ENCODE data around the gene MEX3B.
"Not testable (repeated sequence)": the region's sequence is repeated elsewhere in the genome, so short reads cannot be mapped to it uniquely, and the experiment has no call there.

Gene MEX3B

DNA sequence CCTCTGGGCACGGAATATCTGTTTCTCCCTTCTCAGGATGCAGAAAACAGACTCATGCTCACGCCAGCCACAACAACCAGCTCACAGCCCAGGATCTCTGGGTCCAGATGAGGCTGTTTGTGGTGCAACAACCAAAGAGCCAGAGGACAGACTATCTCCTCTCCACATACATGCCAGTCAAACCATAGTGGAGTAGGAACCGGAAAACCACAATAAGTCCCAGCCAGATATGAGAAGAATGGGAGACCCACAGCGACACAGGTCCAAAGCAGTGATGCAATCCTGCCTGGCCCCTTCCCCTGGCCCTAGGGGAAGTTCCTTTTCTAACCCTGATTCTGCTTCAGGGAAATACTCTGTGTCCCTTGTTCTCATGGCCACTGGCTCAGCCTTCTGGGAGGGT, 27.6 kb downstream of the MEX3B start:
- H3K4me3 ChIP-seq (ENCODE audit: low read depth, low read length): no peak overlapping the region
- no peak for DNase-seq (ENCODE audit: low read depth)

- H3K4me3 ChIP-seq (ENCODE audit: low read depth, low read length): no peak overlapping the region
These were observed 28.2 kb downstream of the MEX3B start for GRCh38 chr15:82017656-82018055.

GRCh38 chr15:82014989-82015388, 30.8 kb downstream of the MEX3B start:
- H3K4me3 ChIP-seq (ENCODE audit: low read depth, low read length): no peak overlapping the region
- no peak for DNase-seq (ENCODE audit: low read depth)

More at GRCh38 chr15:82017656-82018055, 28.2 kb downstream of the MEX3B start:
- no peak for DNase-seq (ENCODE audit: low read depth)

- no peak for DNase-seq (ENCODE audit: low read depth)
- H3K4me3 ChIP-seq (ENCODE audit: low read depth, low read length): no peak overlapping the region
These were observed 32.9 kb downstream of the MEX3B start for GRCh38 chr15:82012908-82013307.

- no peak overlapping the region for H3K4me3 ChIP-seq (ENCODE audit: low read depth, low read length)
- DNase-seq (ENCODE audit: low read depth): no peak
These were observed 40.6 kb downstream of the MEX3B start for GRCh38 chr15:82005239-82005638.

DNA sequence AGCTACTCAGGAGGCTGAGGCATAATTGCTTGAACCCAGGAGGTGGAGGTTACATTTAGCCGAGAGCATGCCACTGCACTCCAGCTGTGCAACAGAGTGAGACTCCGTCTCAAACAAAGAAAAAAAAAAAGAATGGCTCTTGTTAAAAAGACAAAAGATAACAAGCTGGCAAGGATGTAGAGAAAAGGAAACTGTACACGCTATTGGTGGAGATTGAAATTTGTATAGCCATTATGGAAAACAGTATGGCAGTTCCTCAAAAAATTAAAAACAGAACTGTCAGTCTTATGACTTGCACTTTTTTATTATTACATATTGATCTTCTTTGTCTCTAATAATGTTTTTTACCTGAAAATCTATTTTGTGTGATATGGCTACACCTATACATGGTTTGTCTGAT, 41.9 kb downstream of the MEX3B start:
- DNase-seq (ENCODE audit: low read depth): no peak
- no peak overlapping the region for H3K4me3 ChIP-seq (ENCODE audit: low read depth, low read length)

DNA sequence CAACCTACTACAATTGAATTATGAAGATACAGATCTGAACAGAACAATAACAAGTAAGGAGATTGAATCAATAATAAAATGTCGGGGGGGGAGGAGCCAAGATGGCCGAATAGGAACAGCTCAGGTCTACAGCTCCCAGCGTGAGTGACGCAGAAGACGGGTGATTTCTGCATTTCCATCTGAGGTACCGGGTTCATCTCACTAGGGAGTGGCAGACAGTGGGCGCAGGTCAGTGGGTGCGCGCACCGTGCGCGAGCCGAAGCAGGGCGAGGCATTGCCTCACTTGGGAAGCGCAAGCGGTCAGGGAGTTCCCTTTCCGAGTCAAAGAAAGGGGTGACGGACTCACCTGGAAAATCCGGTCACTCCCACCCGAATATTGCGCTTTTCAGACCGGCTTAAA, 50.7 kb downstream of the MEX3B start:
- DNase-seq (ENCODE audit: low read depth); H3K4me3 ChIP-seq (ENCODE audit: low read depth, low read length): not testable (repeated sequence)

- no peak for DNase-seq (ENCODE audit: low read depth)
- no peak overlapping the region for H3K4me3 ChIP-seq (ENCODE audit: low read depth, low read length)
These were observed 53.3 kb downstream of the MEX3B start for GRCh38 chr15:81992523-81992922.
